K562 (cell line): Measurements from ENCODE around the gene SLC15A1.

Experiments
- BHLHE40 ChIP-seq: IDR thresholded peaks from 2 replicates; pipeline ENCODE4 v1.6.1; 2011; ENCODE audit warnings: low read length, improper control_type of control experiment
- CTCF ChIP-seq, 3 experiments: IDR thresholded peaks in 2 of 3; conservative IDR thresholded peaks in 1 of 3; 2 replicates each; pipeline ENCODE4 v1.5.1; 2011 to 2012; ENCODE audit warnings: low read length in 3 of 3, mild to moderate bottlenecking in 3 of 3, control low read depth in 2 of 3, improper control_type of control experiment in 1 of 3, inconsistent platforms in 1 of 3, low read depth in 1 of 3, mixed read lengths in 1 of 3, moderate library complexity in 1 of 3; ENCODE audit not compliant: insufficient read depth in 2 of 3
- GTF2F1 ChIP-seq: IDR thresholded peaks from 2 replicates; pipeline ENCODE4 v1.6.1; 2011; ENCODE audit warnings: low read depth, low read length, improper control_type of control experiment
- HDGF ChIP-seq: fragments of 450-650 bp; IDR thresholded peaks from 2 replicates; pipeline ENCODE4 v1.6.1; 2016
- HES1 ChIP-seq: fragments of 450-650 bp; IDR thresholded peaks from 2 replicates; pipeline ENCODE4 v1.6.1; 2016; ENCODE audit warnings: low read depth, mild to moderate bottlenecking, moderate library complexity
- MEF2A ChIP-seq: IDR thresholded peaks from 2 replicates; pipeline ENCODE4 v1.6.1; 2011; ENCODE audit warnings: low read depth, mild to moderate bottlenecking, low read length, moderate library complexity; ENCODE audit not compliant: control insufficient read depth
- NFRKB ChIP-seq: fragments of 450-650 bp; IDR thresholded peaks from 2 replicates; pipeline ENCODE4 v1.6.1; 2016; ENCODE audit warnings: low read depth
- NFXL1 ChIP-seq: fragments of 450-650 bp; formaldehyde crosslinking; IDR thresholded peaks from 2 replicates; pipeline ENCODE4 v1.4.0; 2021; ENCODE audit warnings: mild to moderate bottlenecking
- POLR2A ChIP-seq: fragments of 450-650 bp; conservative IDR thresholded peaks from 2 replicates; pipeline ENCODE4 v1.6.1; 2016
- UBTF ChIP-seq, 2 experiments: IDR thresholded peaks; 2 replicates each; pipeline ENCODE4 v1.6.1; 2012; ENCODE audit warnings: improper control_type of control experiment in 2 of 2, low read depth in 2 of 2, low read length in 2 of 2, borderline replicate concordance in 1 of 2
- ZNF24 ChIP-seq: fragments of 450-650 bp; IDR thresholded peaks from 2 replicates; pipeline ENCODE4 v1.6.1; 2016
- ZNF780A ChIP-seq: fragments of 250-450 bp; sonication (Bioruptor Pico); IDR thresholded peaks from 2 replicates; pipeline ENCODE4 v1.5.0; 2021; ENCODE audit warnings: mild to moderate bottlenecking
- TF ChIP-seq, protein P1 (sequence below), 2 experiments: fragments of 450-650 bp in 1 of 2; sonication (generic) in 1 of 2; formaldehyde crosslinking in 1 of 2; IDR thresholded peaks in 1 of 2; conservative IDR thresholded peaks in 1 of 2; 2 replicates each; pipeline versions ENCODE4 v1.6.1 to v1.8.1; 2016 to 2023; ENCODE audit warnings: mild to moderate bottlenecking in 2 of 2, moderate library complexity in 2 of 2, inconsistent platforms in 1 of 2, missing genetic modification reagents in 1 of 2

- TF ChIP-seq NFRKB (no peak), HES1 (no peak), GTF2F1 (no peak), POLR2A (no peak), UBTF (IDR thresholded peaks at IDR 0.05; ENCODE audit: borderline replicate concordance in 1 of 2, low read depth in 2 of 2, low read length in 2 of 2) (no peak), HDGF (no peak), ZNF24 (no peak), CTCF (IDR thresholded peaks at IDR 0.05 in 2 of 3, conservative IDR thresholded peaks at IDR 0.05 in 1 of 3; ENCODE audit: insufficient read depth in 2 of 3, low read depth in 1 of 3, low read length in 3 of 3) (no peak), MEF2A (no peak), BHLHE40 (no peak), ZNF780A (CRISPR knock-in tag) (no peak), NFXL1 (CRISPR knock-in tag) (no peak)
- TF ChIP-seq, protein P1, sequence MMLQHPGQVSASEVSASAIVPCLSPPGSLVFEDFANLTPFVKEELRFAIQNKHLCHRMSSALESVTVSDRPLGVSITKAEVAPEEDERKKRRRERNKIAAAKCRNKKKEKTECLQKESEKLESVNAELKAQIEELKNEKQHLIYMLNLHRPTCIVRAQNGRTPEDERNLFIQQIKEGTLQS (IDR thresholded peaks at IDR 0.05): no peak
- TF ChIP-seq, protein P1 (CRISPR knock-in tag; conservative IDR thresholded peaks at IDR 0.05): no peak
These were observed 2.6 kb upstream of the SLC15A1 start for GRCh38 chr13:98755116-98755515.
